ENCODE measurements around the gene TGM2.

Gene TGM2

DNA sequence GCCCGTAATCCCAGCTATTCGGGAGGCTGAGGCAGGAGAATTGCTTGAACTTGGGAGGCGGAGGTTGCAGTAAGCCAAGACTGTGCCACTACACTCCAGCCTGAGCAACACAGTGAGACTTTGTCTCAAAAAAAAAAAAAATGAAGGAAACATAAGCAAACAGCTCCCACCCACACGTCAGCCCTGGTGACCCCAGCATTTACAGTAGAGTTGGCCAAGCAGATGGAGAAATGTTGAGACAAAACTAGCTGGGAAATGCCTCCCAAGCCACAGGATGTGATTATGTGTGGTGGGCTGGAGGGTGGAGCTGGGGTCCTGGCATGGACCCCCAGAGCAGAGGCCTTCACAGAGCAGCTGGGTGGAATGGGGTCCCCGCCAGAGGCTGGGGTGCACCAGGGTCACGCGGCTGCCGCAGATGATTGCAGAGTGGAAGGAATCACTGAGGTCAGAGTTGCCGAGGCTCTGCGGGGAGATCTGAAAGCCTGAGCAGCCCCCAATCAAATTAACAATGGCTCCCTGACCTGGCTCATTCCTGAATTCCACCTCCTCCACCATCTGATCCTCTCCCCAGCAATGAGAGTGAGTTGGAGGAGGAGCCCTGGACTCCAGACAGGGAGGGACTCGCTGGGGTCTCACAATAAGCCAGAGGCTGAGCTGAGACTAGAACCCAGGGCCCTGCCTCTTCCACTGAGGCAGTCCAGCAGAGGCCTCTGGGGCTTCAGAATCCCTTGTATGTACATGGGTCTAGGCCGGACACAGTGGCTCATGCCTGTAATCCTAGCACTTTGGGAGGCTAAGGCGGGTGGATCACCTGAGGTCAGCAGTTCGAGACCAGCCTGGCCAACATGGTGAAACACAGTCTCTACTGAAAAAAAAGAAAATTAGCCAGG, 34.7 kb upstream of the TGM2 start:
- no peak for DNase-seq (ENCODE audit: low read depth in 3 of 3)

GRCh38 chr20:38198238-38198861, 33.3 kb upstream of the TGM2 start:
- no peak for DNase-seq (ENCODE audit: low read depth in 3 of 3)

GRCh38 chr20:38197619-38198018, 32.5 kb upstream of the TGM2 start:
- DNase-seq (ENCODE audit: low read depth in 3 of 3), result no peak

- DNase-seq (ENCODE audit: low read depth in 3 of 3), result no peak
Observed at GRCh38 chr20:38197217-38197616, 32.1 kb upstream of the TGM2 start.

- no peak for DNase-seq (ENCODE audit: low read depth in 3 of 3)
Observed at GRCh38 chr20:38196592-38196991, 31.5 kb upstream of the TGM2 start.

GRCh38 chr20:38196076-38196475, 31.0 kb upstream of the TGM2 start:
- no peak for DNase-seq (ENCODE audit: low read depth in 3 of 3)

DNA sequence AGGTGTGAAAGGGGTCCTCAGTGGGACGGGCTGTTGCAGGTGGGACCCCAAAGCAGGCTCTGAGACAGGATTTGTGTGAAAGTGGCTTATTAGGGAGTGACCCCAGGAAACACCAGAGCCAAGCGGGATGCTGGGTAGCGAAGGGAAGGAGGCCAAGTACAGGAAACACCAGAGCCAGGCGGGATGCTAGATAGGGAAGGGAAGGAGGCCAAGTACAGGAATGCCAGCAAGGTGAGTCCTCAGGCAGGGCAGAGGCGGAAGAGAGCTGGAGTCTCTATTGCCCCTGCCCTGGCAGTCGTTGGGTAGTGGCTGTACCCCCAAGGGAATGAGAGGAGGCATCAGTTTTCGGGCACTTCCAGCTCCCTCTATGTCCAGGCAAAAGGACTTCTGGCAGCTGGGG, 30.5 kb upstream of the TGM2 start:
- DNase-seq (ENCODE audit: low read depth in 3 of 3), result no peak

DNA sequence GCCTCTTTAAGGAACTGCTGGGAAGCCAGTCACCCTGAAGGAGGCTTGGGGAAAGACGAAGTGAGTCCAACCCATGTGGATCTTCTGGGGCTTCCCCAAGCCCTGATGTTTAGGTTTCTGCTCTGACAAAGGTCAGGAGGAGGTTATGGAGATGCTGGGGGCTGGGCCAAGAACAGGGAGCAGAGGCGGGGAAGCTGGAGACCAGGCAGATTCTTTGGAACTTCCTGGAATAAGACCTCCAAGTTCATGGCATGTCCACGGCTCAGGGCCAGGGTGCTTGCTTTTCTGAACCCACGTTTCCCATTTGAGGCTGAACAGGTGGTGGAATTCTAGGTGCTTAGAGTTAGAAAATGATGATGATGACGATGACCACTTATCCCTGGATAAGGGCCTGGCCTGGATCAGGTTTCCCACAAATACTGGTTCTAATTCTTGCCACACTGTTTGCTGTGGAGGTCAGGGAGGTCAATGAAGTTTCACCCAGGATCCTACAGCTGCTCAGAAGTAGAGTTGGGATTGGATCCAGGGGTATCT, 30.0 kb upstream of the TGM2 start:
- DNase-seq (ENCODE audit: low read depth in 3 of 3), result no peak

GRCh38 chr20:38193586-38194105, 28.6 kb upstream of the TGM2 start:
- DNase-seq (ENCODE audit: low read depth in 3 of 3), result no peak

- DNase-seq (ENCODE audit: low read depth in 3 of 3), result no peak
Observed at GRCh38 chr20:38192323-38192885, 27.3 kb upstream of the TGM2 start.

- no peak for DNase-seq (ENCODE audit: low read depth in 3 of 3)
Observed at GRCh38 chr20:38191654-38192053, 26.6 kb upstream of the TGM2 start.

DNA sequence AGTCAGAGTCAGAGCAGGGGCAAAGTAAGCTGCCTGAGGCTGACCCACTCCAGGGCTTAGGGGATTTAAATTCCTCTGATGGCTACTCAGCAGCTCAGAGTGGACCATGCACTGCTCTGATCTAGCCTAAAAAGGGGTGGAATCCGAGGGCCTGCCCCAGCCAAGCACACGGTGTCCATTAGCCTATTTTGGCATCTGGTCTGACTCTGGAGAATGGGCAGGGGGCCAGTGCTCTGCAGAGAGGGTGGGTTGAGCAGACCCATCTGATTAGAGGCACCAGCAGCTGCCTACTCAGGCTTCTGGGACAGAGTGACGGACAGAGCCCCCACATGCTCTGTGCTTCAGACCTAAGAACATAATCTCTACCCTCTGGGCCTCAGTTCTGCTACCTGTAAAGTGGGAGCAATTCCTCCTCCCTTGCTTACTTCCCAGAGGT, 25.9 kb upstream of the TGM2 start:
- no peak for DNase-seq (ENCODE audit: low read depth in 3 of 3)

DNA sequence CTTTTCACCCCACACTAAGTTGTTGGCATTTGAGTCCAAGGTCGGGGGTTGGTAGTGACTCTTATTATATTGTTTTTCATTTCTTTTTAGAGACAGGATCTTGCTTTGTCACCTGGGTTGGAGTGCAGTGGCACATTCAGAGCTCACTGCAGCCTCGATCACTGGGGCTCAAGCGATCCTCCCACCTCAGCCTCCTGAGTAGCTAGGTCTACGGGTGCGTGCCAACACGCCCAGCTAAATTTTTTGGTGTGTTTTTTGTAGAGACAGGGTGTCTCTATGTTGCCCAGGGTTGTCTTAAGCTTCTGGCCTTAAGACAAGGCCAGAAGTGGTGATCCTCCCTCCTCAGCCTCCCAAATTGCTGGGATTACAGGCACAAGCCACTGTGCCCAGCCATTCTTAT, 25.1 kb upstream of the TGM2 start:
- no peak for DNase-seq (ENCODE audit: low read depth in 3 of 3)

DNA sequence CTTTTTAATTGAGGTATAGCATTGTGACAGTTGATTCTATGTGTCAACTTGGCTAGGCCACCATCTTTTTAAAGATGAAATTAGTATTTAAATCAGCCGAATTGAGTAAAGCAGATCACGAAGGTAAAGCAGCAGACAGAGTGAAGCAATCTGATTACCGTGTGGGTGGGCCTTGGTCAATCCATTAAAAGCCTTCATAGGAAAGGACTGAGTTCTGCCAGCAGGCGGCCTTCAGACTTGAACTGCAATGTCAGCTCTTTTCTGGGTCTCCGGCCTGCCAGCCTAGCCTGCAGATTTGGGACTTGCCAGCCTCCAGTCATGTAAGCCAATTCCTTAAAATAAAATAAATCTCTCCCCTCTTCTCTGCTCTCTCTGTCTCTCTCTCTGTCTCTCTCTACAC, 22.4 kb upstream of the TGM2 start:
- no peak for DNase-seq (ENCODE audit: low read depth in 3 of 3)

- no peak for DNase-seq (ENCODE audit: low read depth in 3 of 3)
Observed at GRCh38 chr20:38186788-38187221, 21.7 kb upstream of the TGM2 start.

- no peak for DNase-seq (ENCODE audit: low read depth in 3 of 3)
Observed at GRCh38 chr20:38184101-38184500, 19.0 kb upstream of the TGM2 start.

GRCh38 chr20:38181971-38182370, 16.9 kb upstream of the TGM2 start:
- DNase-seq (ENCODE audit: low read depth in 3 of 3), result no peak

DNA sequence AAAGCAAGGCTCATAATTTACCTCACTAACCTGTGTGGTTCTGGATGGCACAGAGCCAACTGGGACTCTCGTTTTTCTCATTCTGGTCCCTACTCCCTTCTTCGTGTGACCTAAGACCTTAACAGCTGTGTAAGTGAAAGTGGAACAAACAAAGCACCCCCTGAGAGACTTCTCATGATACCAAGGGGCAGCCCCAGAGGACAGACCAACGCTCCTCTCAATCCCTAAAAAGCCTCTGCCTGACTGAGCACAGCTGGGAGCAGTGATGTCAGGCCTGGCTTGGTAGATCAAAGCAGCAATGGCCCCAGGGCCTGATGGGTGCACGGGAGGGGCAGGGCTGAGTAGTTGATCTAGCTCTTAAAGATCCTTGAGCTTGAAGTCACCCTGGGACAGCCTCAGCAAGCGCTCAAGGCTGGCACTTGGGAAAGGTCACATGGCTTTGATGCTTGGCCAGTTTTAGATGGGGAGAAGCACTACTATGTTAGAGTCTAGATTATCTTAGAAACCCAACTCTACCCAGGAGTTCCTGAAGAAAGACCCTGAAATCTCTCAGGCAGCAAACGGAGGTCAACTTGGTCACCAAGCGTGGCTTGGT, 16.2 kb upstream of the TGM2 start:
- DNase-seq (ENCODE audit: low read depth in 3 of 3), result no peak

GRCh38 chr20:38180781-38181180, 15.7 kb upstream of the TGM2 start:
- DNase-seq (ENCODE audit: low read depth in 3 of 3), result no peak

DNA sequence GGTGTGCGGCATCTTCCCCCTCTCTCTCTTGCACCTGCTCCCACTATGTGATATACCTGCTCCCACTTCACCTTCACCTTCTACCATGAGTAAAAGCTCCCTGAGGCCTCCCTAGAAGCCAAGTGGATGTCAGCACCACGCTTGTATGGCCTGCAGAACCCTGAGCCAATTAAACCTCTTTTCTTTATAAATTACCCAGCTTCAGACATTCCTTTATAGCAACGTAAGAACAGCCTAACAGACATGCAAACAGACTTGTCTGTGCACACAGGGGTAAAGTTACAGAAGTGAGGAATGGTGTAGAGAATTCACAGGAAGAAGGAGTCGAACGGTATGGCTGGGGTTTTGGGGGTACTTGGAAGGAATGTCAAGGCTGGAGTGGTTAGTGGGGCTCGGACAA, 14.8 kb upstream of the TGM2 start:
- no peak for DNase-seq (ENCODE audit: low read depth in 3 of 3)

DNA sequence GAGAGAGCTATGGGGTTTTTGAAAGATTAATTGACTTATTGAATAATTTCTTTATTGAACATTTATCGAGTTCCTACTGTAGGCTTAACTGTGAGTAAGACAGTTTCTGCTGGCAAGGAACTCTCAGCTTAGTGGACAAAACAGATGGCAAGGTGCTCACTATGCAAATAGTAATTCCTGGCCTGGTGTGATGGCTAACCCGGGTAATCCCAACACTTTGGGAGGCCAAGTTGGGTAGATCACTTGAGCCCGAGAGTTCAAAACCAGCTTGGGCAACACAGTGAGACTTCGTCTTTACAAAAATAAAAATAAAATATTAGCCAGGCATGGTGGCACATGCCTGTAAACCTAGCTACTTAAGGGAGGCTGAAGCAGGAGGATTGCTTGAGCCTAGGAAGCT, 13.5 kb upstream of the TGM2 start:
- DNase-seq (ENCODE audit: low read depth in 3 of 3), result no peak

- no peak for DNase-seq (ENCODE audit: low read depth in 3 of 3)
Observed at GRCh38 chr20:38178065-38178491, 13.0 kb upstream of the TGM2 start.
